Measurements from ENCODE around the gene INPP5A. TPM values are rescaled to one million over a fixed set of nuclear protein-coding genes. Genes with fewer than 3 reads are reported as not detected.

The INPP5A gene
- total RNA-seq, 1 donor from 2014 or later = 45.2 TPM

DNA sequence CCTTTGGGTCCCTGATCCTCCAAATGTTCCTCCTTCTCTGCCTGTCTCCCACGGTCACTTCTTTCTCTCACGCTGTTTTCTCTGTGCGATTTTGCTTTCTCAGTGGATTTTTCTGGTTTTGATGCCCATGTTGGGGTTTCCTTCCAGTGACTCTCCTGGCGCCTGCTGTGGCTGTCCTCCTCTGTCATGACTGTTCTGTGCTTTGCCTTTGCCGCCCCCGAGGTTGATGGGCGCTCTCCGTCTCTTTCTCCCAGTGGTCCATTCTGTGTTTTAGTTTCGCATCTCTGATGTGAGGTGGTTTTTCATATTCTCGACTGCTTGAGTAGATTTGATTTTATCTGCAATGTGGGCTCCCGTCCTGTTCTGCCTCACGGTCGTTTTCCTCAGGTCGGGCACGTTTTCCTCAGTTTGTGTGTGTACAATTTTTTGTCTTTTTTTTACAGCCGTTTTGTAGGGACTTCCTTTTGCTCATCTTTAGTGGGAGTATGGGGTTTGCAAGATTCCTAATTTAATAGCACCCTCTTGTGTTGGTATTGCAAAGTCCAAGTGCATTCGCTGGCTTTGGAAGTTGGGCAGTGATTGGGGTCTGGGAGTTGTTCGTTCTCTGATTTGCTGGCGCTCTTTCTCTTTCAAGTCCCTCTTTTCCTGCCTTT is 100.0 kb downstream of the INPP5A start:
- peaks cover 1% of the 10 kb centered on the region for H3K27me3 Mint-ChIP-seq (ENCODE audit: unreplicated experiment)
- H3K4me1 Mint-ChIP-seq (ENCODE audit: unreplicated experiment) = peaks cover 21% of the 10 kb centered on the region
- H3K4me3 Mint-ChIP-seq (ENCODE audit: unreplicated experiment) = no peak overlapping the region
- no peaks in the 10 kb centered on the region for H3K36me3 Mint-ChIP-seq (ENCODE audit: low read depth, unreplicated experiment)
- TF ChIP-seq, protein P1, sequence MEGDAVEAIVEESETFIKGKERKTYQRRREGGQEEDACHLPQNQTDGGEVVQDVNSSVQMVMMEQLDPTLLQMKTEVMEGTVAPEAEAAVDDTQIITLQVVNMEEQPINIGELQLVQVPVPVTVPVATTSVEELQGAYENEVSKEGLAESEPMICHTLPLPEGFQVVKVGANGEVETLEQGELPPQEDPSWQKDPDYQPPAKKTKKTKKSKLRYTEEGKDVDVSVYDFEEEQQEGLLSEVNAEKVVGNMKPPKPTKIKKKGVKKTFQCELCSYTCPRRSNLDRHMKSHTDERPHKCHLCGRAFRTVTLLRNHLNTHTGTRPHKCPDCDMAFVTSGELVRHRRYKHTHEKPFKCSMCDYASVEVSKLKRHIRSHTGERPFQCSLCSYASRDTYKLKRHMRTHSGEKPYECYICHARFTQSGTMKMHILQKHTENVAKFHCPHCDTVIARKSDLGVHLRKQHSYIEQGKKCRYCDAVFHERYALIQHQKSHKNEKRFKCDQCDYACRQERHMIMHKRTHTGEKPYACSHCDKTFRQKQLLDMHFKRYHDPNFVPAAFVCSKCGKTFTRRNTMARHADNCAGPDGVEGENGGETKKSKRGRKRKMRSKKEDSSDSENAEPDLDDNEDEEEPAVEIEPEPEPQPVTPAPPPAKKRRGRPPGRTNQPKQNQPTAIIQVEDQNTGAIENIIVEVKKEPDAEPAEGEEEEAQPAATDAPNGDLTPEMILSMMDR (IDR thresholded peaks at IDR 0.05; ENCODE audit: unreplicated experiment) = peak; percentile 53
- peak; percentile 37 for DNase-seq (ENCODE audit: low spot score)
- no peaks in the 10 kb centered on the region for H3K9me3 Mint-ChIP-seq (ENCODE audit: unreplicated experiment)
- H3K27ac Mint-ChIP-seq (ENCODE audit: unreplicated experiment) = peak overlapping the region; percentile 11

DNA sequence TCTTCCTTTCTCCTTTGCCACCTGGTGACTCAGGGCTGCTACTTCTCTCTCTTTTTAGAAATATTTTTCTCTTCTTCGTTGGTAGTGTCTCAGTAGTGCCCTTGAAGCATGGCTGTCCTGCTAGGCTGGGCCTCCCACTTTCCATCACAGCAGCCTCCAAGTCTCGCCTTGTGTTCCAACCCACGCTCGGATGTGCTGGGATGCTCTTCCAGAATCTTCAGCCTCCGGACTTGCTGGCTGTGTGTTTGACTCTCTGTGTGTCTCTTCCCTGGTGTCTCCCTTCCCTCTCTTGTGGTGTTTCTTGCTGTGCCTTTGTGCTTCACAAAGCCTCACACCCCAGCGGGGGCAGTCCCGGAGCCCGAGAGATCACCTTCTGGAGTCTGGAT is 100.5 kb downstream of the INPP5A start:
- no peak for DNase-seq (ENCODE audit: low spot score)
- Mint-ChIP-seq H3K36me3 (ENCODE audit: low read depth, unreplicated experiment) (no peaks in the 10 kb centered on the region), H3K27me3 (ENCODE audit: unreplicated experiment) (peaks cover 1% of the 10 kb centered on the region), H3K27ac (ENCODE audit: unreplicated experiment) (no peak overlapping the region), H3K9me3 (ENCODE audit: unreplicated experiment) (no peaks in the 10 kb centered on the region), H3K4me1 (ENCODE audit: unreplicated experiment) (peaks cover 18% of the 10 kb centered on the region), H3K4me3 (ENCODE audit: unreplicated experiment) (no peak overlapping the region)
- TF ChIP-seq, protein P1 (IDR thresholded peaks at IDR 0.05; ENCODE audit: unreplicated experiment) = no peak

DNA sequence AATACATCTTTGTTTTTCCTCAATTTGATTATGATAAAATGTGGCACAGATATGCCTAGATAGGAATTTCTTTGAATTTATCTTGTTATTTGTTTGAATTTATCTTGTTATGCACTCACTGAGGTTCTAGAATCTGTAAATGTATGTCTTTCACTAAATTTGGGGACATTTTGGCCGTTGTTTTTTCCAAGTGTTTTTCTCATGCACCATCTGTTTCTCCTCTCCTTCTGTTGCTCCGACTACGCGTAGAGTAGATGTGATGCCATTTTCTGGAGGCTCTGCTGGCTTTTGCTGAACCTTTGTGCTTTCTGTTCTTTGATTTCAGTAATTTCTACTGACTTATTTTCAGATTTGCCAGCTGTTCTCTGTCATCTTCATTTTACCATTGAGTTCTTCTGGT is 101.9 kb downstream of the INPP5A start:
- H3K27ac Mint-ChIP-seq (ENCODE audit: unreplicated experiment) = peak overlapping the region; percentile 42
- H3K4me1 Mint-ChIP-seq (ENCODE audit: unreplicated experiment) = peaks cover 13% of the 10 kb centered on the region
- no peak overlapping the region for H3K4me3 Mint-ChIP-seq (ENCODE audit: unreplicated experiment)
- H3K36me3 Mint-ChIP-seq (ENCODE audit: low read depth, unreplicated experiment) = no peaks in the 10 kb centered on the region
- H3K9me3 Mint-ChIP-seq (ENCODE audit: unreplicated experiment) = no peaks in the 10 kb centered on the region
- no peak for DNase-seq (ENCODE audit: low spot score)
- TF ChIP-seq, protein P1 (IDR thresholded peaks at IDR 0.05; ENCODE audit: unreplicated experiment) = no peak
- H3K27me3 Mint-ChIP-seq (ENCODE audit: unreplicated experiment) = peaks cover 1% of the 10 kb centered on the region

DNA sequence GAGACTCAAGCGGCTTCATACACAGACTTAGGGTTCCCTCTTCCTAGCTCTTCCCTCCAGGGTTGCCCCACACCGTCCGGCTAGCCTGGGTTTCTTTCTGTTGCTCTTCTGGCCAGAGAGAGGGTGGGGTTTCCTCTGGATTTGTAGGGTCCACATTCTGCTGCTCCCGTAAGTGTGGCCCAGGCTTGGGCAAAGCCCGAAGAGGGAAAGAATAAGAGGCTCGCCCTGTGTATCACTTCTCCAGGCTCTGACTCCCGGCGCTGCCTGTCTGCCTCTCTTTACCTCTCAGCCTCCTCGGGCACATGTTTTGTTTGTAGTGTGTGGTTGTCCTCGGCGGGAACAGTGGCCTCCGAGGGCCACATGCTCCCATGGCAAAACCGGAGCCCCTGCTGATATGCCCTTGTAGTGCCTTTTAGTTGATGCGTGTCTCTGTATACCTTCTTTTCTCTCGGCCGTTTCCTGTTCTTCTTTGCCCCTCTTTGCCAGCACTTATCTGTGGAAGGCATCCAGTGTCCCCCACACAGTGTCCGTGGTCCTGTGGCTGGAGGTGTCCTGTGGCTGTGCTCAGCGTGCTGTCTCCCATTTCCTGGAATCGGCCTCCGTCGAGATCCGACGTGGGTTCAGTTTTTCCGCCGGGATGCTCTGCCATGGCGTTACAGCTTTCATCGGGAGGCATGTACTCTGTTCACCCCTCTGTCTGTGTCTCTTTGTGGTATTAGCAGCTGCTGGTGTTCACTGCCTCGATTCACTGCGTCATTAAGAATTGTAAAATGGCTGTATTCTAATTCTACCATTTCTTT is 102.9 kb downstream of the INPP5A start:
- TF ChIP-seq, protein P1 (IDR thresholded peaks at IDR 0.05; ENCODE audit: unreplicated experiment) = no peak
- peaks cover 3% of the 10 kb centered on the region for H3K27me3 Mint-ChIP-seq (ENCODE audit: unreplicated experiment)
- H3K36me3 Mint-ChIP-seq (ENCODE audit: low read depth, unreplicated experiment) = no peaks in the 10 kb centered on the region
- peaks cover 8% of the 10 kb centered on the region for H3K4me1 Mint-ChIP-seq (ENCODE audit: unreplicated experiment)
- DNase-seq (ENCODE audit: low spot score) = no peak
- H3K27ac Mint-ChIP-seq (ENCODE audit: unreplicated experiment) = no peak overlapping the region
- H3K4me3 Mint-ChIP-seq (ENCODE audit: unreplicated experiment) = no peak overlapping the region
- H3K9me3 Mint-ChIP-seq (ENCODE audit: unreplicated experiment) = no peaks in the 10 kb centered on the region

DNA sequence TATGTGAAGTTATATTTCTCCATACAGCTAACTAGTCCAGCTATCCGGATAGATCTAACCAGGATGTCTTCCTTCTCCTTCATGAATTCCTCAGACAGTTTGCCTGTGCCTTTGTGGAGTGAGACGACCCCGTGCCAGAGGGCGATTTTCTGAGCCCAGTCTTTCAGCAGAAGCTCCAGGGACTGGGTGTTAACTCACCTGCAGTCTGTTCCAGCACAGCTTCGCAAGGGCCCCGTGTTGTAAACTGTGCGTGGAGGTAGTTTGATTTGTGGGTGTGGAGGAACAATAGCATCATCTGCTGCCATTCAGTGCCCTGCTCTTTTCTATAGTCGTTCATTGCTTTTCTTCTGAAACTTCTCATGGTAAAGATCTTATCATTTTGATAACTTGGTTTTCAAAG is 103.8 kb downstream of the INPP5A start:
- Mint-ChIP-seq H3K4me3 (ENCODE audit: unreplicated experiment) (no peak overlapping the region), H3K36me3 (ENCODE audit: low read depth, unreplicated experiment) (no peaks in the 10 kb centered on the region), H3K4me1 (ENCODE audit: unreplicated experiment) (peaks cover 8% of the 10 kb centered on the region), H3K27me3 (ENCODE audit: unreplicated experiment) (peaks cover 3% of the 10 kb centered on the region), H3K27ac (ENCODE audit: unreplicated experiment) (no peak overlapping the region), H3K9me3 (ENCODE audit: unreplicated experiment) (no peaks in the 10 kb centered on the region)
- DNase-seq (ENCODE audit: low spot score) = no peak
- TF ChIP-seq, protein P1 (IDR thresholded peaks at IDR 0.05; ENCODE audit: unreplicated experiment) = no peak

All from endothelial cell (in vitro differentiated cells).